HCT116 (cell line): Measurements from ENCODE around the gene CH25H. TPM values are rescaled to one million over a fixed set of nuclear protein-coding genes. Genes with fewer than 3 reads are reported as not detected.

Experiments used
- ATAC-seq: fragments of 200-7000 bp; cut with Tn5 transposase; 2 replicates; pipeline ENCODE4 v1.9.1; 2020; ENCODE audit warnings: mild to moderate bottlenecking, moderate library complexity
- BruUV-seq: library from RNA; stranded (reverse); fragments of 400-500 nt; replicated peaks from 2 replicates; lab custom pipeline; 2021; lab: Mats Ljungman, UMichigan
- CTCF ChIA-PET: fragments of 300-600 bp; sonication (Branson Sonifier 250); formaldehyde crosslinking; loops from one replicate; lab custom pipeline; 2021; ENCODE audit warnings: antibody characterized with exemption; lab: Charles Lee
- POLR2A ChIA-PET: fragments of 300-600, 350-600 bp; sonication (Branson Sonifier 250); formaldehyde crosslinking; loops from one replicate; lab custom pipeline; 2021; ENCODE audit warnings: antibody characterized with exemption; lab: Charles Lee
- RAD21 ChIA-PET, 2 experiments: fragments of 300-600 bp; sonication (Branson Sonifier 250); formaldehyde crosslinking; loops; one replicate each; lab custom pipeline; 2023; ENCODE audit warnings: low total read pairs in 2 of 2; ENCODE audit not compliant: uncharacterized antibody in 2 of 2, unreplicated experiment in 2 of 2, low non-redundant PET in 1 of 2; lab: Charles Lee
- DNase-seq: peaks from one replicate; pipeline ENCODE4 v3.0.0-alpha.2; 2010; ENCODE audit warnings: low read depth, low spot score
- H2AFZ ChIP-seq: fragments of 200-600 bp; shearing (Covaris generic), sonication (generic); 2 replicates; pipeline ENCODE4 v1.6.1; 2017; ENCODE audit warnings: low read depth, mixed run types, mixed read lengths, antibody characterized with exemption, low read length; ENCODE audit not compliant: poor library complexity, severe bottlenecking
- H3K27ac ChIP-seq: 2 replicates; pipeline ENCODE4 v1.5.1; 2012; ENCODE audit warnings: low read depth, low read length
- H3K27me3 ChIP-seq: fragments of 200-600 bp; sonication (generic); 2 replicates; pipeline ENCODE4 v1.6.1; 2016; ENCODE audit warnings: mixed run types, low read length, mixed read lengths; ENCODE audit not compliant: insufficient read depth
- H3K36me3 ChIP-seq, 2 experiments: fragments of 200-500 bp in 1 of 2; fragments of 200-600 bp in 1 of 2; sonication (Bioruptor generic) in 1 of 2; sonication (generic) in 1 of 2; 2 replicates each; pipeline versions ENCODE4 v1.5.1 to v1.6.1; 2014 to 2016; ENCODE audit warnings: low read length in 2 of 2, inconsistent platforms in 1 of 2, mixed read lengths in 1 of 2, mixed run types in 1 of 2; ENCODE audit not compliant: insufficient read depth in 2 of 2, control insufficient read depth in 1 of 2
- H3K4me1 ChIP-seq, 2 experiments: fragments of 200-600 bp in 1 of 2; sonication (generic) in 1 of 2; 2 replicates each; pipeline versions ENCODE4 v1.5.1 to v1.6.1; 2012 to 2017; ENCODE audit warnings: low read length in 2 of 2, inconsistent platforms in 1 of 2, mild to moderate bottlenecking in 1 of 2, mixed read lengths in 1 of 2, mixed run types in 1 of 2, moderate library complexity in 1 of 2; ENCODE audit not compliant: insufficient read depth in 2 of 2, control insufficient read depth in 1 of 2
- H3K4me2 ChIP-seq: fragments of 200-600 bp; sonication (generic); 2 replicates; pipeline ENCODE4 v1.6.1; 2017; ENCODE audit warnings: mixed run types, low read length, mixed read lengths
- H3K4me3 ChIP-seq, 2 experiments: fragments of 200-600 bp in 1 of 2; sonication (generic) in 1 of 2; replicated peaks in 1 of 2; 2 replicates each; pipeline ENCODE4 v1.5.1; 2011 to 2016; ENCODE audit warnings: low read length in 2 of 2, control low read depth in 1 of 2, low read depth in 1 of 2, mild to moderate bottlenecking in 1 of 2, mixed read lengths in 1 of 2, mixed run types in 1 of 2
- H3K79me2 ChIP-seq: fragments of 200-600 bp; sonication (generic); 2 replicates; pipeline ENCODE4 v1.6.1; 2017; ENCODE audit warnings: mild to moderate bottlenecking, mixed run types, low read length, moderate library complexity, mixed read lengths; ENCODE audit not compliant: insufficient read depth
- H3K9ac ChIP-seq: fragments of 200-600 bp; sonication (generic); 2 replicates; pipeline ENCODE4 v1.6.1; 2016; ENCODE audit warnings: low read length, mixed read lengths
- H3K9me2 ChIP-seq: fragments of 200-600 bp; sonication (generic), shearing (Covaris generic); 2 replicates; pipeline ENCODE4 v1.6.1; 2017; ENCODE audit warnings: mixed run types, mild to moderate bottlenecking, moderate library complexity; ENCODE audit not compliant: insufficient read depth
- H3K9me3 ChIP-seq, 2 experiments: fragments of 200-500 bp in 1 of 2; fragments of 200-600 bp in 1 of 2; sonication (Bioruptor generic) in 1 of 2; sonication (generic) in 1 of 2; 2 replicates each; pipeline ENCODE4 v1.6.1; 2014 to 2017; ENCODE audit warnings: low read length in 2 of 2, mixed read lengths in 2 of 2, inconsistent platforms in 1 of 2, low read depth in 1 of 2, mild to moderate bottlenecking in 1 of 2, mixed run types in 1 of 2, moderate library complexity in 1 of 2; ENCODE audit not compliant: control insufficient read depth in 1 of 2, insufficient read depth in 1 of 2
- H4K20me1 ChIP-seq: fragments of 200-600 bp; sonication (generic), shearing (Covaris generic); 2 replicates; pipeline ENCODE4 v1.6.1; 2017; ENCODE audit warnings: mixed run types, mild to moderate bottlenecking, moderate library complexity; ENCODE audit not compliant: insufficient read depth
- EGR1 ChIP-seq: IDR thresholded peaks from 2 replicates; pipeline ENCODE4 v1.6.1; 2012; ENCODE audit warnings: low read depth
- EZH2 ChIP-seq: fragments of 200-600 bp; sonication (generic); IDR thresholded peaks from 2 replicates; pipeline ENCODE4 v1.6.1; 2017; ENCODE audit warnings: antibody characterized with exemption, mixed run types
- EZH2phosphoT487 ChIP-seq: fragments of 200-600 bp; IDR thresholded peaks from 2 replicates; pipeline ENCODE4 v1.6.1; 2018; ENCODE audit warnings: antibody characterized with exemption, borderline replicate concordance
- FOSL1 ChIP-seq: IDR thresholded peaks from 2 replicates; pipeline ENCODE4 v1.6.1; 2012; ENCODE audit warnings: low read depth
- JUND ChIP-seq: IDR thresholded peaks from 2 replicates; pipeline ENCODE4 v1.6.1; 2012
- POLR2A ChIP-seq: IDR thresholded peaks from 2 replicates; pipeline ENCODE4 v1.7.0; 2011; ENCODE audit warnings: borderline replicate concordance; ENCODE audit not compliant: insufficient read depth, insufficient read length; ENCODE audit errors: extremely low read depth
- POLR2AphosphoS5 ChIP-seq: IDR thresholded peaks from 2 replicates; pipeline ENCODE4 v1.6.1; 2011; ENCODE audit warnings: mild to moderate bottlenecking, low read depth, low read length, moderate library complexity
- SP1 ChIP-seq: IDR thresholded peaks from 2 replicates; pipeline ENCODE4 v1.6.1; 2012; ENCODE audit warnings: low read depth
- TCF7L2 ChIP-seq: IDR thresholded peaks from 2 replicates; pipeline ENCODE4 v1.7.0; 2011; ENCODE audit warnings: borderline replicate concordance, inconsistent platforms; ENCODE audit not compliant: insufficient read depth, insufficient read length; ENCODE audit errors: extremely low read depth
- ZFX ChIP-seq: fragments of 450-650 bp; IDR thresholded peaks from 2 replicates; pipeline ENCODE4 v1.6.1; 2017
- ZNF274 ChIP-seq: fragments of 200-500 bp; sonication (Bioruptor generic); IDR thresholded peaks from 2 replicates; pipeline ENCODE4 v1.6.1; 2014; ENCODE audit warnings: mild to moderate bottlenecking, low read depth, low read length, inconsistent platforms
- intact Hi-C: fragments of 100-400 bp; cut with micrococcal nuclease; formaldehyde crosslinking; loops from 2 replicates; pipeline ENCODE4 v1.10.0; 2022
- total RNA-seq: library from RNA; stranded (reverse); gene quantifications from one replicate; pipeline ENCODE4 v1.2.1, GENCODE V29; 2021; ENCODE audit not compliant: unreplicated experiment
- TF ChIP-seq, protein P1 (sequence below): IDR thresholded peaks from 2 replicates; pipeline ENCODE4 v1.6.1; 2011; ENCODE audit warnings: mild to moderate bottlenecking, low read length, moderate library complexity; ENCODE audit not compliant: insufficient replicate concordance; ENCODE audit errors: extremely low read depth
- TF ChIP-seq, protein P2 (sequence below): IDR thresholded peaks from 2 replicates; pipeline ENCODE4 v1.6.1; 2012

The CH25H gene
- total RNA-seq, 1 experiment from 2014 or later, result not detected

- no peak overlapping the region for H3K27ac ChIP-seq
- TF ChIP-seq EGR1 (no peak), TCF7L2 (no peak), ZFX (no peak)
- TF ChIP-seq, protein P1, sequence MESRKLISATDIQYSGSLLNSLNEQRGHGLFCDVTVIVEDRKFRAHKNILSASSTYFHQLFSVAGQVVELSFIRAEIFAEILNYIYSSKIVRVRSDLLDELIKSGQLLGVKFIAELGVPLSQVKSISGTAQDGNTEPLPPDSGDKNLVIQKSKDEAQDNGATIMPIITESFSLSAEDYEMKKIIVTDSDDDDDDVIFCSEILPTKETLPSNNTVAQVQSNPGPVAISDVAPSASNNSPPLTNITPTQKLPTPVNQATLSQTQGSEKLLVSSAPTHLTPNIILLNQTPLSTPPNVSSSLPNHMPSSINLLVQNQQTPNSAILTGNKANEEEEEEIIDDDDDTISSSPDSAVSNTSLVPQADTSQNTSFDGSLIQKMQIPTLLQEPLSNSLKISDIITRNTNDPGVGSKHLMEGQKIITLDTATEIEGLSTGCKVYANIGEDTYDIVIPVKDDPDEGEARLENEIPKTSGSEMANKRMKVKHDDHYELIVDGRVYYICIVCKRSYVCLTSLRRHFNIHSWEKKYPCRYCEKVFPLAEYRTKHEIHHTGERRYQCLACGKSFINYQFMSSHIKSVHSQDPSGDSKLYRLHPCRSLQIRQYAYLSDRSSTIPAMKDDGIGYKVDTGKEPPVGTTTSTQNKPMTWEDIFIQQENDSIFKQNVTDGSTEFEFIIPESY, result no peak
- H4K20me1 ChIP-seq, result no peaks in the 10 kb centered on the region
- H3K36me3 ChIP-seq, result no peaks in the 10 kb centered on the region
- no peak overlapping the region for H3K4me2 ChIP-seq
- ATAC-seq (no peak), DNase-seq (no peak)
- CTCF ChIA-PET, result no interaction called here
- no TSS peak for BruUV-seq
- H3K79me2 ChIP-seq, result no peaks in the 10 kb centered on the region
- intact Hi-C loops, result no loop called here
- no peaks in the 10 kb centered on the region for H3K9me3 ChIP-seq
- H3K4me1 ChIP-seq, result no peaks in the 10 kb centered on the region
- H3K9ac ChIP-seq, result no peak overlapping the region
- peak overlapping the region; percentile 50 for H2AFZ ChIP-seq
- no peak overlapping the region for H3K4me3 ChIP-seq
- no peaks in the 10 kb centered on the region for H3K27me3 ChIP-seq
- POLR2A ChIA-PET, result no interaction called here
- RAD21 ChIA-PET, result no interaction called here
- no peaks in the 10 kb centered on the region for H3K9me2 ChIP-seq
These were observed 48.7 kb downstream of the CH25H start for GRCh38 chr10:89158446-89158845.

GRCh38 chr10:89156161-89156835 lies 50.8 kb downstream of the CH25H start:
- Histone ChIP-seq H4K20me1 (no peaks in the 10 kb centered on the region), H3K9me2 (no peaks in the 10 kb centered on the region), H3K4me1 (no peaks in the 10 kb centered on the region), H2AFZ (no peak overlapping the region), H3K27me3 (no peaks in the 10 kb centered on the region), H3K4me2 (no peak overlapping the region), H3K9ac (no peak overlapping the region), H3K27ac (no peak overlapping the region), H3K36me3 (no peaks in the 10 kb centered on the region), H3K79me2 (no peaks in the 10 kb centered on the region), H3K9me3 (no peaks in the 10 kb centered on the region), H3K4me3 (no peak overlapping the region)
- ChIA-PET POLR2A (no interaction called here), CTCF (no interaction called here), RAD21 (no interaction called here)
- DNase-seq, result no peak
- ATAC-seq, result no peak
- intact Hi-C loops, result no loop called here
- BruUV-seq, result no TSS peak
- TF ChIP-seq ZNF274 (no peak), FOSL1 (no peak), POLR2A (no peak), JUND (no peak), EZH2phosphoT487 (no peak), EZH2 (no peak), SP1 (no peak), POLR2AphosphoS5 (no peak)
- TF ChIP-seq, protein P1, result no peak
- TF ChIP-seq, protein P2, sequence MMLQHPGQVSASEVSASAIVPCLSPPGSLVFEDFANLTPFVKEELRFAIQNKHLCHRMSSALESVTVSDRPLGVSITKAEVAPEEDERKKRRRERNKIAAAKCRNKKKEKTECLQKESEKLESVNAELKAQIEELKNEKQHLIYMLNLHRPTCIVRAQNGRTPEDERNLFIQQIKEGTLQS, result no peak
